GM21786 (cell line): ENCODE measurements around the gene C10orf143.
"Not testable (repeated sequence)": the region's sequence is repeated elsewhere in the genome, so short reads cannot be mapped to it uniquely, and the experiment has no call there.

ENCODE experiments used
- ATAC-seq: cut with Tn5 transposase; IDR thresholded peaks from one replicate; pipeline ENCODE4 v1.9.1; 2021; ENCODE audit not compliant: unreplicated experiment

C10orf143 gene

DNA sequence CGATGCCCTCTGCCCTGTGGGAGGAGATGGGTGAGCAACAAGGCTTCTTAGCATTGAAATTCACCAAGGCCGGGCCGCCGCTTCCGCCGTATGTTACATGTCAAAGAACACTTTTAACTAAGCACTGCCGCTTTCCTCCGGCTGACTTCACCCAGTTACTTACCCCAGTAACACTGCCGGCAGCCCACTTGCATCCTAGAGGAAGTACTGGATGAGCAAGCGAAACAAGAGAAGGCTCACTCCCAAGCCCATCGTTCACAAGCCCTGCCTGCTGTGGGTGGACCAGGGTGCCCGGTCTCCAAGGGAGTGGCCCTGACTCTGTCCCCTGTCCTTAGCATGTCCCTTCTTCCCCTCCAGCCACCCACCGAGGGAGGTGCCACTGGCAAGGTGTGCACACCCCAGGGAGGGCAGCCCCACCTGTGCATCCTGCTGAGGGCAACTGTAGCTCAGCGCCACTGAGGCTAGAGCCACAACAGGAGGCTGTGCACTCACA lies 73.4 kb downstream of the C10orf143 start:
- no peak for ATAC-seq

DNA sequence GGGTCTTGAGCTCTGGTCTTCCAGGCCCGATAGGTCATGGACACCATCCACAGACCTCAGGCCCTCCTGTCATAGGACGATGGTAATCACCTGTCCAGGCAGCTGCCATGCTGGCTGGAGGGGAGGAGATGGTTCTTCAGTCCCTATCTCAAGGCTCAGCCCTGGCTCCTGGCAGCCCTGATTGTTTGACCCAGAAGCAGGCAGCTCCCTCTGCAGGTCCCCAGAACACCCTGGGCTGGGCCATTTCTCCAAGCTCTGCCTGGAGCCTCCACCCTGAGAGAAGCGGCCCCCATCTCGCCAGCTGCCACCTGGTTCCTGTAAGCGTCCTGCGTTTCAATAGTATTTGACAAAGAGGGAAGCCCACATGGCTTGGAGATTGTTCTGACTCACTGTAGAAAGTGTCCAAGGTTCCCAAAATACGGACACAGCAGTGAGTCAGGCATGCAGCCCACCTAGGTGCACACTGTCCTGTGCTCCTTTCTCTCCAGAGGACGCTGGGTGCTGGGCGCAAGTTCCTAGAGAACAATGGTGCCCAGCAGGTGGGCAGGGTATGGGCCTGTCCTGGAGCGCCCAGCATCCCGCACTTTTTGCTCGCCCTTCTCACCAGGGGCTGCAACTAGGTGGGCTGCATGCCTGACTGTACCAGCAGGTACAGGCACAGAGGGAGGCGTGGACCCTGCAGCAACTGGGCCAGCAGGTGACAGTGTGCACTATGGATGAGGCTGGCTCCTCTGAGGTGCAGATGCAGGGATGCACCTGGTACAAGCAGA lies 74.1 kb downstream of the C10orf143 start:
- ATAC-seq, result no peak

- ATAC-seq, result no peak
Observed at GRCh38 chr10:130029209-130029608, 81.4 kb downstream of the C10orf143 start.

DNA sequence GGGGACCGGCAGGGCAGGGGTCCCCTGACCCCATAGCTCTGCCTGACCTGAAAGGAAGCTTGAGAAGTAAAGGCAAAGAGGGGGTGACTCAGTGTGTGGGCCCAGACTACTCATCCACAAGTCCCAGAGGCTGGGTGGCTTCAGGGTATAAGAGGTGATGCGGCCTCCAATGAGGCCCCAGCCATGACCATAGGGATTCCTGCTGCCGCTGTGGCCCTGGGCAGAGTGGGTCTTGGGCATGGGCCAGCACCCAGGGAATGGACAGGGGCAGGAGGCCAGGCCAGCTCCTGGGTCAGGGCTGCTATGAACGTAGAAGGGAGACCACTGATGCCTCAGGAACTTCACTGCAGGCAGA lies 82.2 kb downstream of the C10orf143 start:
- no peak for ATAC-seq

GRCh38 chr10:130027716-130028464 lies 82.7 kb downstream of the C10orf143 start:
- ATAC-seq, result no peak

GRCh38 chr10:130026670-130027456 lies 83.8 kb downstream of the C10orf143 start:
- ATAC-seq, result no peak

- no peak for ATAC-seq
Observed at GRCh38 chr10:130025811-130026485, 84.7 kb downstream of the C10orf143 start.

DNA sequence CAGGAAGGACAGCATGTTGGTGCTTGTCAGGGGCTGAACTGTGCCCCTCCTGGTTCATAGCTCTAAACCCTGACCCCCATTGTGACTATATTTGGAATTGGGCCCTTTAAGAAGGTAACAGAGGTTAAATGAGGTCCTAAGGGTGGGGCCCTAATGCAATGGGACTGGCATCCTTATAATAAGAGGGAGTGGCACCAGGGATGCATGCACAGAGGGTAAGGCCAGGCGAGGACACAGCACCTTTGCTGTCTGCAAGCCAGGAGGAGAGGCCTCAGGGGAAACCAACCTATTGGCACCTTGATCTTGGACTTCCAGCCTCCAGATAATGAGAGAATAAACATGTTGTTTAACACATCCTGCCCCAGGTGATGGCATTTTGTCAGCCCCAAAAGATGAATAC lies 85.3 kb downstream of the C10orf143 start:
- no peak for ATAC-seq

- no peak for ATAC-seq
Observed at GRCh38 chr10:130024779-130025325, 85.8 kb downstream of the C10orf143 start.

DNA sequence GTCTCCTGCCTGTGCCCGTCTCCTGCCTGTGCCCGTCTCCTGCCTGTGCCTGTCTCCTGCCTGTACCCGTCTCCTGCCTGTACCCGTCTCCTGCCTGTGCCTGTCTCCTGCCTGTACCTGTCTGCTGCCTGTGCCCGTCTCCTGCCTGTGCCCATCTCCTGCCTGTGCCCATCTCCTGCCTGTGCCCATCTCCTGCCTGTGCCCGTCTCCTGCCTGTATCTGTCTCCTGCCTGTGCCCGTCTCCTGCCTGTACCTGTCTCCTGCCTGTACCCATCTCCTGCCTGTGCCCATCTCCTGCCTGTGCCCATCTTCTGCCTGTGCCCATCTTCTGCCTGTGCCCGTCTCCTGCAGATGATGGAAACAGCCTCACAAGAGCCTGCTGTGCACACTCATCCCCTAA lies 86.3 kb downstream of the C10orf143 start:
- not testable (repeated sequence) for ATAC-seq

DNA sequence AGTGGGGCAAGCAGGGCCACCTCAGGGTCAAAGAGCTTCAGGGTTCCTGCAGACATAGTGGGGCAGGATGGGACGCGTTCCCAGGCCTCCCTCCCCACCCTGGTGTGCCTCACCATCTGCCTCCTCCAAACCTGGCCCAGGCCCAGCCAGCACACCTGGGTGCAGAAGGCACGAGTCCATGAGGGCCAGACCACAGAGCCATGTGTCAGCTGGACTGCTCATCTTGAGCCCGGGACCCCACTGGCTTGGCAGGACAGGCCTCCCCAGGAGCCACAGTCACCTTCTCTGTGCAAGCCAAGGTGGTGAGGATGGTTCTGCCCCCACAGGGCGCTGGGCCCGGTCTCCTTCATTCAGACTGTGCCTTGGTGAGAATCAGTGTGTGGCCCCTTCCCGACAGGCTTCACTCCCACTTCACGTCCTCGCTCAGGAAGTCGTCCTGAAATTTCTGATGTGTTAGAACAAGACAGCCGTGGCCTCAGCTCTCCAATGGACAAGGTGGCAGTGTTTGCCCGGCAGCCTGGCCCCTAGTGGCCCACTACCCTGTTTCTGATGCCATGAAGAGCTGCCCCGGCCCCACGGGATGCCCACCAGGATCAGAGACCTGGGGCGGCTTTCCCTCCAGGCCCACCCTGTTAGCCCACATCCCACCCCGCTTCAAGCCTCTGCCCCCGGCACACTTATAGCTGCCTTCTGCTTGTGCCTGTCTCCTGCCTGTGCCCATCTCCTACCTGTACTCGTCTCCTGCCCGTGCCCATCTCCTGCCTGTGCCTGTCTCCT lies 87.0 kb downstream of the C10orf143 start:
- no peak for ATAC-seq

- no peak for ATAC-seq
Observed at GRCh38 chr10:130022511-130023299, 87.9 kb downstream of the C10orf143 start.

- ATAC-seq, result no peak
Observed at GRCh38 chr10:130022086-130022485, 88.5 kb downstream of the C10orf143 start.

GRCh38 chr10:130021383-130021950 lies 89.2 kb downstream of the C10orf143 start:
- no peak for ATAC-seq

DNA sequence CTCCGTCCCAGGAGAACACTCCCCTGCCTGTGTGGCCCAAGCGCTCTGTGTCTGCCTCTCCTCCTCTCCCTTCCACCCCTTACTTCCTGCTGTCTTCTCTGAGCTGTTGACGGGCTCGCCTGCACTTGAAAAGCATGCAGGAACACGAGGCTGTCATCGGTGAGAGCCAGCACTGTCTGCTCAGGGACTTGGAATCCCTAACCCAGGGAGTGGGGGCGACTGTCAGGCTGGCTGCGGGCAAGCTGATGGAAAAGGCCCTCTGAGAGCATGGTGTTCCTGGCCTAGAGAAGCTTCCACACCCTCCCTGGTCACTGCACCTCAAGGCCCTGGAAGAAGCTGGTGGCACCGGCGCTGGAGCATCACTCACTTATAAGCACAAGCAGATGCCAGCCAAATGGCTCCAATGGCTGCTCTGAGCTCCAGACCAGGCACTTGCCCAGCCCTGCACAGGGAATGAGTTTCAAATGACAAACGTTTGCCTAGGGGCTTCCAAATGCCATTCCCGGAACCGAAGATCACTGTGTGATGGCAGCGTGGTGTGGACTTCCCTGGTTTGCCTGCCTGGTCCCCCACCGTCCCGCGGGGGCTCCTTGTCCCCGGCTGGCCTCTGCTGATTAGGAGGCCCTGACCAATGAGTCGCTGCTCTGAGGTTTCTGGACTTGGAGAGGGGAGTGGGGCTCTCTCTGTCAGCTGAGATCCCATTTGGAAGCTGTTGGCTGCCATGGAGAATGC lies 89.8 kb downstream of the C10orf143 start:
- no peak for ATAC-seq

DNA sequence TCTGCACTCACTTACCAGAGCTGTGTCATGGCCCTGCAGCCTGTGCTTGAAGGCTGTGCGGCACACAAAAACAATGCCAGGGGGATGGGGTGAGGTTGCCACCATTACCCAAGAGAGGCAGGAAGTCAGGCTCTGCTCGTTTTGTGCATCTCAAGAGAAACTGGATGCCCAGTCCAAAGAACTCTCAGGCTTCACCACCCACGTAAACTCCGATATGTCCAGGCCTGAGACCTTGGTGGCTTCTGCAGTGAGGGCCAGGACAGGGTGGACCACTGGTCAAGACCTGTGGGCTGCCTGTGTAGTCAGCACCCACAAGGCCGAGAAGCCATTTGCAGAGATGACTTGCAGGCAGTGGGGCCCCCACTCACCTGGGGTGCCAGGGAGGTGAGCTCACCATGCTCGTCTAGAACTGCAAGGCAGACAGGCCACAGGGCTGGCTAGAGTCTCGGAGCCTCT lies 91.9 kb downstream of the C10orf143 start:
- ATAC-seq, result no peak

DNA sequence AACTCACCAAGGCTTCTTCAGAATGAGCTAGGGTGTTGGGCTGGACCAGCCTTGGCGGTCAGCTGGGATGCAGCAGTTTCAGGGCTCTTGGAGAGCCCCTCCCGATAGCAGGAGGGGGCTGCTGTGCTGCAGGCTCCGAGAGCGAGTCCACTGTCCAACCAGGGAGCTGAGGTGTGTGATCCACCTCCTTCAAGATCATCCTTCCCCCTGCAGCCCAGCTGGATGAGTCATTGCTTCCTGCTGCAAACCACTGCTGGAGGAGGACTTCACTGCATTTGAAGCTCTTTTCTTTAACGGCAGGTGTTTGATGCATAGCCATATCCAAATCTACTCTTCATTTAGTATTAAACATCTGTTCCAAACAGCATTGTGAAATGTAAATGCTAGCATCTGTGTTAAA lies 92.4 kb downstream of the C10orf143 start:
- no peak for ATAC-seq

- no peak for ATAC-seq
Observed at GRCh38 chr10:130017631-130018022, 93.0 kb downstream of the C10orf143 start.
